ENCODE data around the gene GPN2. TPM values are rescaled to one million over a fixed set of nuclear protein-coding genes. Genes with fewer than 3 reads are reported as not detected.

Gene GPN2
- total RNA-seq, 1 experiment from 2014 or later = 23.4 TPM

DNA sequence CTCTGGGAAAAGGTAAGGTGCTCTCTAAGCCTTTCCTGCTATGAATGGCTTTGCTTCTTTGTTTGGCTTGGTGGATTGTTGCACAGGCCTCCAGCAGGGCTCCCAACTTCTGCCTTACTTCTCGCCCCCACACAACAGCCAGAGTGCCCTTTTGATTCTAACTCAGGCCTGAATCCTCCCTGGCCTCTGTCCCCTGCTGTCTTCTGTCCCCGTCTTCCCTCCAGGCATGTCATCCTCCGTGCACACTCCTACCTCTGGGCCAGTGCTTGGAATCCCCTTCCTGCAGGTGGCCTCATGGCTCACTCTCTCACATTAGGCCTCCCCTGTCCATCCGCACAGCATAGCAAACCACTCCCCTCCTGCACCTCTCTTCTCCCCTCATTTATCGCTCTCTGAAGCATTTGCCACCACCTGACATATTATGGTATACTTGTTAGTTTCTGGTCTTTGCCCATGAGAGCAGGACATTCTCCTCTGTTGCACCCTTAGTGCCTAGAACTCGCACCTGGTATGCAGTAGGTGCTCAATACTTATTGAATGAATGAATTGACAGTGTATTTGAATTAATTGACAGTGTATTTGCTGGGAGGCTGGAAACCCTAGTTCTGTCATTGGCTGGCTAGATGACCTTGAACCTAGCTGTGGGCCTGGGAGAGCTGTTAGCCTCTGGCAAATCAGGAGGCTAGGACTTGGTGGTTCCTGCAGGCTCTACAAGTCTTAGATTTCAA, 60.7 kb downstream of the GPN2 start:
- Mint-ChIP-seq H3K4me1 (ENCODE audit: low read depth, unreplicated experiment) (peaks cover 44% of the 10 kb centered on the region), H3K27ac (ENCODE audit: unreplicated experiment) (no peak overlapping the region), H3K27me3 (ENCODE audit: unreplicated experiment) (no peaks in the 10 kb centered on the region), H3K4me3 (ENCODE audit: low read depth, unreplicated experiment) (no peak overlapping the region), H3K36me3 (ENCODE audit: insufficient read depth, unreplicated experiment) (peaks cover 28% of the 10 kb centered on the region), H3K9me3 (ENCODE audit: low read depth, unreplicated experiment) (no peaks in the 10 kb centered on the region)
- intact Hi-C loops (cut with micrococcal nuclease; ENCODE audit: unreplicated experiment) = no loop called here
- BruUV-seq (replicated peaks) = no TSS peak
- no peak for DNase-seq
- TF ChIP-seq, protein P1, sequence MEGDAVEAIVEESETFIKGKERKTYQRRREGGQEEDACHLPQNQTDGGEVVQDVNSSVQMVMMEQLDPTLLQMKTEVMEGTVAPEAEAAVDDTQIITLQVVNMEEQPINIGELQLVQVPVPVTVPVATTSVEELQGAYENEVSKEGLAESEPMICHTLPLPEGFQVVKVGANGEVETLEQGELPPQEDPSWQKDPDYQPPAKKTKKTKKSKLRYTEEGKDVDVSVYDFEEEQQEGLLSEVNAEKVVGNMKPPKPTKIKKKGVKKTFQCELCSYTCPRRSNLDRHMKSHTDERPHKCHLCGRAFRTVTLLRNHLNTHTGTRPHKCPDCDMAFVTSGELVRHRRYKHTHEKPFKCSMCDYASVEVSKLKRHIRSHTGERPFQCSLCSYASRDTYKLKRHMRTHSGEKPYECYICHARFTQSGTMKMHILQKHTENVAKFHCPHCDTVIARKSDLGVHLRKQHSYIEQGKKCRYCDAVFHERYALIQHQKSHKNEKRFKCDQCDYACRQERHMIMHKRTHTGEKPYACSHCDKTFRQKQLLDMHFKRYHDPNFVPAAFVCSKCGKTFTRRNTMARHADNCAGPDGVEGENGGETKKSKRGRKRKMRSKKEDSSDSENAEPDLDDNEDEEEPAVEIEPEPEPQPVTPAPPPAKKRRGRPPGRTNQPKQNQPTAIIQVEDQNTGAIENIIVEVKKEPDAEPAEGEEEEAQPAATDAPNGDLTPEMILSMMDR (IDR thresholded peaks at IDR 0.05; ENCODE audit: unreplicated experiment) = no peak
- CTCF ChIA-PET = no interaction called here

DNA sequence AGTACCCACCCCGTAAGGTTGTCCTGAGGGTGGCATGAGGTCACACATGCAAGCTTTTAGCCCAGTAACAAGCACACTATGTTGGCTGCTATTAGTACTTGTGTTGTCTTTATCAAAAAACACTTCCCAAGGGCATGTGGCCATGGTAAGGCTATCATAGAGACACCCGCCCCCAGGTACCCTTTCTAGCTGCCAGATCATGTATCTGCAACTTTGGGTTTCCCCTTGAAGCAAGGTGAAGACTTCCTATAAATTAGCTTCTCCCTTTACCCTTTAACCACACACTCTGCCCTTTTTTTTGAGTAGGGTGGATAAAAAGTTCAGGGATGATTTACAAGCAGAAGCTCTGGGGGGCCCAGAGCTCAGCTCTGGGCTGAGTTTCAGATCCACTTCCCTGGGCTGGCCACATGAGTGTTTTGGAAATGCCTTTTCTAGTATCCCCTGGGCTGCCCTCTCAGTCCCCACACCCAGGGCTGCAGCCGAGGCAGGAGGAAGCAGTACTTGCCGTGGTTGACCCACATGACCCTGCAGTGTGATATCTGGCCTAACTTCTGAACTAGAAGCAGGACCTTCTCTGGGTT, 61.6 kb downstream of the GPN2 start:
- no peak overlapping the region for H3K27ac Mint-ChIP-seq (ENCODE audit: unreplicated experiment)
- peaks cover 28% of the 10 kb centered on the region for H3K36me3 Mint-ChIP-seq (ENCODE audit: insufficient read depth, unreplicated experiment)
- H3K9me3 Mint-ChIP-seq (ENCODE audit: low read depth, unreplicated experiment) = no peaks in the 10 kb centered on the region
- DNase-seq = no peak
- intact Hi-C loops (cut with micrococcal nuclease; ENCODE audit: unreplicated experiment) = no loop called here
- no TSS peak for BruUV-seq (replicated peaks)
- H3K27me3 Mint-ChIP-seq (ENCODE audit: unreplicated experiment) = no peaks in the 10 kb centered on the region
- TF ChIP-seq, protein P1 (IDR thresholded peaks at IDR 0.05; ENCODE audit: unreplicated experiment) = no peak
- H3K4me3 Mint-ChIP-seq (ENCODE audit: low read depth, unreplicated experiment) = peak overlapping the region; percentile 65
- CTCF ChIA-PET = interaction anchor here (1.5 kb wide), 1 partner anchor 21 kb away, joined by 3 read pairs; no protein-coding TSS in a partner anchor
- H3K4me1 Mint-ChIP-seq (ENCODE audit: low read depth, unreplicated experiment) = peaks cover 44% of the 10 kb centered on the region

DNA sequence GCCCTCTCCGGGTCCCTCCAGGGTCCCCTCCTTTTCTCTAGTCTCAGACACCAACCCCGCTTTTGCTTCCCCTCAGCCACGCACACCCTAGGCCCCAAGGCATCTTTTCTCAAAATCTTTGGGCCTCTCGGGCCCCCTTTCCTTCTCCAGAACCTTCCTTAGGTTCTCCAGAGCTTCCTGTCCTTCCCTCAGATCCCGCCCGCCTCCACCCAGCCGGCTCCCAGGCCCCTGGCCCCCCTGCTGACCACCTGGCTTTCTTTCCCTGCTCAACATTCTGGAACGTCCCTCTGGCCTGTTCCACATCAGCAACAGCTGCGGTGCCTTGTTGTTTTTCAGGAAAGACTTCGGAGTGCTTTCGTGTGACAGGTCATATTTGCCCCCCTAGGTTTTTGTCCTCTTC, 62.4 kb downstream of the GPN2 start:
- DNase-seq = no peak
- TSS peak; percentile 22 for BruUV-seq (replicated peaks)
- TF ChIP-seq, protein P1 (IDR thresholded peaks at IDR 0.05; ENCODE audit: unreplicated experiment) = no peak
- H3K36me3 Mint-ChIP-seq (ENCODE audit: insufficient read depth, unreplicated experiment) = peaks cover 28% of the 10 kb centered on the region
- CTCF ChIA-PET = interaction anchor here (1.5 kb wide), 1 partner anchor 22 kb away, joined by 3 read pairs; no protein-coding TSS in a partner anchor
- peak overlapping the region; percentile 65 for H3K4me3 Mint-ChIP-seq (ENCODE audit: low read depth, unreplicated experiment)
- H3K9me3 Mint-ChIP-seq (ENCODE audit: low read depth, unreplicated experiment) = no peaks in the 10 kb centered on the region
- H3K27me3 Mint-ChIP-seq (ENCODE audit: unreplicated experiment) = no peaks in the 10 kb centered on the region
- H3K4me1 Mint-ChIP-seq (ENCODE audit: low read depth, unreplicated experiment) = peaks cover 44% of the 10 kb centered on the region
- peak overlapping the region; percentile 63 for H3K27ac Mint-ChIP-seq (ENCODE audit: unreplicated experiment)
- intact Hi-C loops (cut with micrococcal nuclease; ENCODE audit: unreplicated experiment) = no loop called here

DNA sequence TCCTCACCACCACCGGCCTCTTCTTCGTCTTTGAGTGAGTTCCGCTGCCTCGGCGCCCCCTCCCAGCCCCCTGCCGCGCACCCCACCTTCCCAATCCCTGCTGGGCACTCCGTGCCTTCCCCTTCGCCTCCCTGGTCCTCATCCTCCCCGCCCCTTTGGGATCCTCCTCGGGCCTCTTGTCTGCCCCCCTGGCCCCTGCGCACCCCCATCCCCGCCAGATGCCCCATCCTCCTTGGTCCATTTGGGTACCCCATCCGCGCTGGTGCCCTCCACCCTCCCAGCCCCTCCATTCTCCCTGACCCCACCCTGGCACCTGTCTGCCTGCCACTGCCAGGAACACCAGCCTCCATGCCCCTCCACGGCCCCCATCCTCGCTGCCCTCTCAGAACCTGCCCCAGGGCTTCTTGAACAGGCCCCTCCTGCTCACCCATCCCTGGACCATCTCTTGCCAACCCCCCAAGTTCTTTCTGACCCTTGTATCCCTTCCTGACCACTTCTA, 62.9 kb downstream of the GPN2 start:
- no peak for DNase-seq
- Mint-ChIP-seq H3K9me3 (ENCODE audit: low read depth, unreplicated experiment) (no peaks in the 10 kb centered on the region), H3K4me3 (ENCODE audit: low read depth, unreplicated experiment) (peak overlapping the region; percentile 65), H3K27me3 (ENCODE audit: unreplicated experiment) (no peaks in the 10 kb centered on the region), H3K27ac (ENCODE audit: unreplicated experiment) (peak overlapping the region; percentile 63), H3K36me3 (ENCODE audit: insufficient read depth, unreplicated experiment) (peaks cover 28% of the 10 kb centered on the region), H3K4me1 (ENCODE audit: low read depth, unreplicated experiment) (peaks cover 44% of the 10 kb centered on the region)
- CTCF ChIA-PET = interaction anchor here (1.5 kb wide), 1 partner anchor 22 kb away, joined by 3 read pairs; no protein-coding TSS in a partner anchor
- intact Hi-C loops (cut with micrococcal nuclease; ENCODE audit: unreplicated experiment) = no loop called here
- TF ChIP-seq, protein P1 (IDR thresholded peaks at IDR 0.05; ENCODE audit: unreplicated experiment) = no peak
- BruUV-seq (replicated peaks) = no TSS peak

Measured in Calu3 (cell line).